Activated T-cell treated with anti-CD3 and anti-CD28 coated beads for 1 hour (primary cell): Measurements from ENCODE around the gene TRIM33.
A peak's percentile ranks its signal among the peaks of the same experiment; 100 is the strongest.

Source experiments
- DNase-seq: peaks from one replicate; pipeline ENCODE4 v3.0.0-alpha.2; 2020; ENCODE audit warnings: low read depth

Gene TRIM33

GRCh38 chr1:114350731-114351445 is 160.1 kb downstream of the TRIM33 start:
- no peak for DNase-seq

- DNase-seq = no peak
These were observed 161.0 kb downstream of the TRIM33 start for GRCh38 chr1:114349891-114350605.

DNA sequence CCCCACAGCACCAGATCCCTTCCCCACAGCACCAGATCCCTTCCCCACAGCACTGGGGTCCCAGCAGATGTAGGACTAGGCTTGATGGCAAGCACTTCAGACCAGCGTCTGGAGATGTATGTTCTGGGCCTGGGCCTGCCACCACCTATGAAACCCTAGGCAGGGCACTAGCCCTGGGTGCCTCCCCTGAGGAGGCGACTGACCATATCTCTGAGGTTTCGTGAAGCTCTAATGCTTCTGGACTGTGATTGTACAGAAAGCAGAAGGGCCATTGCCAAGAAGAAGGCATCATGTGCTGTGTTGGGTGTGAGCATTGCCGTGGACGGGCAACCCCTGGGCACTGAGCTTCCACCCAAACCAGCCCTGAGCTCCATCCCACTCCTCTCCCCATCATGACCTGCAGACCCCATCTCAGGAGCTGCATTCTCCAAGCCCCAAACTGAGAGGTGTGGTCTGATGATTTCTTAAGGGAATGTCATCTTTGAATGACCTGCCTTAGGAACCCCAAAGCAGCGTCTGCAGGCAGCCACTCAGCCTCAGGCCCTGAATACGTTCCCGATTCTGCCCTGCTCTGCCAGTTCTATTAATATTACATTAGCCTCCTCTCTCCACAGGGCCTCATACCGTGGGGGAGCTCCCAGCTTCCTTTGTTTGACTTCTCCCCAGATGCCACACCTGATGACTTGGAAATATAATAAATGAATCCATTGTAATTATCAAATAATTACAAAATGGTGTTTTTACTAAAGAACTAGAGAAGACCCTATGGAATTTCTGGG is 163.4 kb downstream of the TRIM33 start:
- DNase-seq = no peak

GRCh38 chr1:114346480-114347029 is 164.4 kb downstream of the TRIM33 start:
- DNase-seq = peak; percentile 97

- no peak for DNase-seq
These were observed 165.0 kb downstream of the TRIM33 start for GRCh38 chr1:114345930-114346479.

DNA sequence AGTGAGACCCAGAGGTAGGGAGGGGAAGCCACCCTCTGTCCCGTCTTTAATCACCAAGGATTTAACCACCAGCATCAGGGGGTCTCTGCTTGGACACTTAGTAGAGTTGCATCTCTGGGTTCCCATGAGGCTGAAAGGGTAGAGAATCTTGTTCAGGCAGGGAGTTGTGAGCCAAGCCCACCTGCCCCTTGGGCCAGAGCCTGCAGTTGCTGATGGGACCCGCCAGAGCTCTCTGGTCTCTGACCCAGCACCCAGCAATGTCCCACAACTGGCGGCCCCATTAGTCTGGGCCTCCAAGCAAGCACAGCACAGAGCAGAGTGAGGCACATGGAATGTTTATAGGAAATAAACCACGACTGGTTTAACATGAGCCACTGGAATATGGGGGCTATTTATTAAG is 166.3 kb downstream of the TRIM33 start:
- no peak for DNase-seq
